HepG2 (cell line): ENCODE measurements around the gene MYL11. TPM values are rescaled to one million over a fixed set of nuclear protein-coding genes. Genes with fewer than 3 reads are reported as not detected.
A peak's percentile ranks its signal among the peaks of the same experiment; 100 is the strongest.

Experiments used
- DNMT3B ChIP-seq: conservative IDR thresholded peaks from 2 replicates; pipeline ENCODE4 v1.6.1; 2016; ENCODE audit warnings: missing biosample characterization, control low read depth
- ERF ChIP-seq: IDR thresholded peaks from 2 replicates; pipeline ENCODE4 v1.6.1; 2018; ENCODE audit warnings: missing biosample characterization, missing genetic modification reagents
- GTF2F1 ChIP-seq: fragments of 150-350 bp; IDR thresholded peaks from 2 replicates; pipeline ENCODE4 v1.6.1; 2014; ENCODE audit warnings: low read length
- KIAA2018 ChIP-seq: sonication (generic); formaldehyde crosslinking; IDR thresholded peaks from 2 replicates; pipeline ENCODE4 v1.5.0; 2020; ENCODE audit warnings: mild to moderate bottlenecking, missing genetic modification reagents, borderline replicate concordance
- KLF11 ChIP-seq: IDR thresholded peaks from 2 replicates; pipeline ENCODE4 v1.6.1; 2016; ENCODE audit warnings: missing compliant biosample characterization
- PITX1 ChIP-seq: sonication (generic); formaldehyde crosslinking; IDR thresholded peaks from 2 replicates; pipeline ENCODE4 v1.5.1; 2020; ENCODE audit warnings: mild to moderate bottlenecking, missing genetic modification reagents
- RBM39 ChIP-seq: fragments of 200-400 bp; formaldehyde crosslinking; IDR thresholded peaks from one replicate; pipeline ENCODE4 v1.6.1; 2018; ENCODE audit warnings: antibody characterized with exemption, mild to moderate bottlenecking, low read depth, low read length; ENCODE audit not compliant: poor library complexity, severe bottlenecking
- SAP130 ChIP-seq: IDR thresholded peaks from 2 replicates; pipeline ENCODE4 v1.6.1; 2016; ENCODE audit warnings: low read depth
- STAG1 ChIP-seq: sonication (generic); formaldehyde crosslinking; IDR thresholded peaks from 2 replicates; pipeline ENCODE4 v1.4.0; 2020; ENCODE audit warnings: missing genetic modification reagents
- TGIF2 ChIP-seq: IDR thresholded peaks from 2 replicates; pipeline ENCODE4 v1.6.1; 2016; ENCODE audit warnings: control low read depth, missing compliant biosample characterization
- ZBTB38 ChIP-seq: sonication (generic); formaldehyde crosslinking; IDR thresholded peaks from 2 replicates; pipeline ENCODE4 v1.5.1; 2020; ENCODE audit warnings: mild to moderate bottlenecking, missing genetic modification reagents
- ZNF224 ChIP-seq: sonication (generic); formaldehyde crosslinking; IDR thresholded peaks from 2 replicates; pipeline ENCODE4 v1.5.0; 2020; ENCODE audit warnings: mild to moderate bottlenecking, missing genetic modification reagents
- ZNF331 ChIP-seq: sonication (generic); formaldehyde crosslinking; IDR thresholded peaks from 2 replicates; pipeline ENCODE4 v1.4.0; 2020; ENCODE audit warnings: missing genetic modification reagents
- ZNF770 ChIP-seq: sonication (generic); formaldehyde crosslinking; IDR thresholded peaks from 2 replicates; pipeline ENCODE4 v1.5.0; 2020; ENCODE audit warnings: mild to moderate bottlenecking, missing genetic modification reagents
- ZSCAN21 ChIP-seq: sonication (generic); formaldehyde crosslinking; IDR thresholded peaks from 2 replicates; pipeline ENCODE4 v1.8.0; 2022; ENCODE audit warnings: mild to moderate bottlenecking, missing genetic modification reagents, moderate library complexity, borderline replicate concordance
- polyA plus RNA-seq, 8 experiments: library from polyadenylated mRNA; depleted of rRNA in 3 of 8; stranded (reverse) in 7 of 8; unstranded in 1 of 8; fragments of >200 nt; fragmentation: Illumina TruSeq in 4 of 8; extraction: Trizol in 4 of 8; gene quantifications; 2 replicates each; pipeline versions ENCODE4 v1.2.1 to v1.2.3, GENCODE V29; 2011 to 2016; ENCODE audit warnings: low read depth in 4 of 8, missing spikeins in 1 of 8, mixed read lengths in 1 of 8; ENCODE audit not compliant: insufficient read depth in 1 of 8
- total RNA-seq, 5 experiments: library from RNA; depleted of rRNA; stranded (reverse); fragments of >200 nt; fragmentation: Illumina TruSeq; extraction: Trizol; gene quantifications; 2 replicates each; pipeline ENCODE4 v1.2.3, GENCODE V29; 2016; ENCODE audit warnings: low read depth in 1 of 5
- TF ChIP-seq, protein P1 (sequence below): sonication (generic); formaldehyde crosslinking; IDR thresholded peaks from 2 replicates; pipeline ENCODE4 v1.8.1; 2022; ENCODE audit warnings: low read depth, mild to moderate bottlenecking, missing genetic modification reagents

Gene MYL11
- total and polyA plus RNA-seq, 2 of the 13 experiments (the other 11 are each of a cell fraction or from before 2014, with no cell fraction given), result not detected

DNA sequence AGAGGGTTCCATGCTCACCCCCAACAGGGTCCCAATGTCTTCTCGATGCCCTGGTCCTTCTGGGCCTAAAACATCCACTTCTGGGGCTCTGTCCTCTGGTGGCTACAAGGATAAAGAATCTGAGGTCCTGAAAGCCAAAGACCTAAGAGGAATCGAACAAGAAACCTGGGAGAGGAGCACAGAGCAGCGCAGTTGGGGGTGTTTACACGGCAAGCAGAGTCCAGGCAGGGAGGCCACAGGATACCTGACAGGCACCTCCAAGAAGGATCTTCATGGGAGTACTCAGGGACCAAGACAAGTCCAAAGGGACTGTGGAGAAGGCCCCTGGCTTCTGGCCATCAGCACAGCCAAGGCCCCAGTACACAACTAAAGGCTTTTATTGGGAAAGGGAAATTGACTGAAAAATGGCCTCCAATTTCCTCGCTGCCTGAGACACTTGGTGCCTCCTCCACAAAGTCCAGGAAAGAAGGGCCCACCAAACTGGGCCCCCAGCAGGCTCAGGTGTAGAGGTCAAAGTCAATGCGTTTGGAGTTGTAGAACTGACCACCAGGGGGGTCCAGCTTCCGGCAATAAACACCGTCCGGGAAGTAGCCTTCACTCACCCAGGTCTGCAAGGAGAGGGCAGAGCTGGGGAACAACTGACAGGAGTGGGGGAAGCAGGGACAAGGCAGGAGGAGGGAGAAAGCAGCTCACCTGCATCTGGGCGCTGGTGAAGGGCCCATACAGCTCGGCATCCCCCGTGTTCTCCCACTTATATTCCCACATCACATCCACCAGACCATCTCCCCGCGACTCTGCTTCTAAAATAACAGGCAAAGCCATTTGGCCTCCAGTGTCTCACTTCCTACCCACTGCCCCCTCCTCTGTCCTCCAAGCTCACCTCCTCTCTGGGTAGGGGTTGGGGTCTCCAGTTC is 21.9 kb upstream of the MYL11 start (continued):
- TF ChIP-seq, protein P1, sequence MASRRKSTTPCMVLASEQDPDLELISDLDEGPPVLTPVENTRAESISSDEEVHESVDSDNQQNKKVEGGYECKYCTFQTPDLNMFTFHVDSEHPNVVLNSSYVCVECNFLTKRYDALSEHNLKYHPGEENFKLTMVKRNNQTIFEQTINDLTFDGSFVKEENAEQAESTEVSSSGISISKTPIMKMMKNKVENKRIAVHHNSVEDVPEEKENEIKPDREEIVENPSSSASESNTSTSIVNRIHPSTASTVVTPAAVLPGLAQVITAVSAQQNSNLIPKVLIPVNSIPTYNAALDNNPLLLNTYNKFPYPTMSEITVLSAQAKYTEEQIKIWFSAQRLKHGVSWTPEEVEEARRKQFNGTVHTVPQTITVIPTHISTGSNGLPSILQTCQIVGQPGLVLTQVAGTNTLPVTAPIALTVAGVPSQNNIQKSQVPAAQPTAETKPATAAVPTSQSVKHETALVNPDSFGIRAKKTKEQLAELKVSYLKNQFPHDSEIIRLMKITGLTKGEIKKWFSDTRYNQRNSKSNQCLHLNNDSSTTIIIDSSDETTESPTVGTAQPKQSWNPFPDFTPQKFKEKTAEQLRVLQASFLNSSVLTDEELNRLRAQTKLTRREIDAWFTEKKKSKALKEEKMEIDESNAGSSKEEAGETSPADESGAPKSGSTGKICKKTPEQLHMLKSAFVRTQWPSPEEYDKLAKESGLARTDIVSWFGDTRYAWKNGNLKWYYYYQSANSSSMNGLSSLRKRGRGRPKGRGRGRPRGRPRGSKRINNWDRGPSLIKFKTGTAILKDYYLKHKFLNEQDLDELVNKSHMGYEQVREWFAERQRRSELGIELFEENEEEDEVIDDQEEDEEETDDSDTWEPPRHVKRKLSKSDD (CRISPR knock-in tag), result no peak
- TF ChIP-seq DNMT3B (CRISPR knock-in tag) (no peak), ZSCAN21 (peak; percentile 47; the same call in 1 of the 2 replicates), KIAA2018 (no peak), ZNF331 (CRISPR knock-in tag) (0 out of 2 replicates have a peak, but pooled peaks have one; percentile 46), PITX1 (CRISPR knock-in tag) (no peak; the same call in 1 of the 2 replicates), RBM39 (no peak), TGIF2 (CRISPR knock-in tag) (no peak), ZNF770 (CRISPR knock-in tag) (peak; percentile 59; the same call in 1 of the 2 replicates), STAG1 (peak; percentile 59), KLF11 (no peak; the same call in 1 of the 2 replicates), ZNF224 (CRISPR knock-in tag) (no peak), SAP130 (CRISPR knock-in tag) (peak; percentile 37), ZBTB38 (CRISPR knock-in tag) (0 out of 2 replicates have a peak, but pooled peaks have one; percentile 36), ERF (CRISPR knock-in tag) (0 out of 2 replicates have a peak, but pooled peaks have one; percentile 25), GTF2F1 (no peak)
